ENCODE results near the gene PLA2G4D. TPM values are rescaled to one million over a fixed set of nuclear protein-coding genes. Genes with fewer than 3 reads are reported as not detected.

The PLA2G4D gene
- polyA plus RNA-seq, 3 donors, result 0.04 TPM; not detected in 1

DNA sequence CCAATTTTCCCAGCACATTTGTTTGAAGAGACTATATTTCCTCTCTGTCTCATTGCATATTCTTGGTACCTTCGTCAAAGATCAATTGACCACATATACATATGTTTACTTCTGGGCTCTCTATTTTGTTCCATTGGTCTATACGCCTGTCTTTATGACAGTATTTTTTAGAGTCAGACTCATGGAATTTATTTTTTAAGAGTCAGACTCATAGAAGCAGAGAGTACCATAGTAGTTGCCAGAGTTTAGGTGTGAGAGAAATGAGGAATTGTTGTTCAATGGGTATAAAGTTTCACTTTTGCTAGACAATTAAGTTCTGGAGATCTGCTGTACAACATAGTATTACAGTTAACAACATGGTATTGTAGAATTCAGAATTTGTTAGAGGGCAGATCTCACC lies 35.0 kb upstream of the PLA2G4D start:
- DNase-seq (ENCODE audit: low read depth in 3 of 3, low spot score in 2 of 3), result no peak

DNA sequence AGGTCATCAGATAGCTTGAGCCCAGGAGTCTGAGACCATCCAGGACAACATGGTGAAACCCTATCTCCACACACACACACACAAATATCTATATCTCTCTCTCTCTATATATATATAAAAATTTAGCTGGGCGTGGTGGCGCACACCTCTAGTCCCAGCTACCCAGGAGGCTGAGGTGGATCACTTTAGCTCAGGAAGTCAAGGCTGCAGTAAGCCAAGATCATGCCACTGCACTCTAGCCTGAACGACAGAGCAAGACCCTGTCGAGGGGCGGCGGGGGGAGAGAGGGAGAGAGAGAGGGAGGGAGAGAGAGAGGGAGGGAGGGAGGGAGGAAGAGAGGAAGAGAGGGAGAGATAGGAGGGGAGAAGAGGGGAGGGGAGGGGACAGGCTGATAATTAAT lies 34.1 kb upstream of the PLA2G4D start:
- DNase-seq (ENCODE audit: low read depth in 3 of 3, low spot score in 2 of 3), result no peak

DNA sequence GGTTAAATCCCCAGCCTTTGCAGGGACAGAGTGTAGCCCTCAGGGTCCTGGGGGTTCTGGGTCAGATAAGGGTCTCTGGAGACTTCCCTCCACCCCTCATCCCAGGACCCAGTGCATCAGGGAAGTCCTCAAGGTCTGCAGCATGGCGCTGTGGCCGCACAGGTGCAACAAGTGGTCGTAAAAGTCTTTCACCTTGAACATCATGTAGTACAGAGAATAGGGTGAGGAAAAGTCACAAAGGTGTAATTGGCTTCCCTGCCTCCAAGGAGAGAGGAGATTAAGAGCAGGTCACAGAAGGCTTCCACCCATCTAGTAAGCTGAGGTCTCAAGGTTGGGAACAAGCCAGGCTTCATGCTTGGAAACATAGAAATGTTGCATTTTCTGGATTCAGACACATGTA lies 29.2 kb upstream of the PLA2G4D start:
- no peak for DNase-seq (ENCODE audit: low read depth in 3 of 3, low spot score in 2 of 3)

DNA sequence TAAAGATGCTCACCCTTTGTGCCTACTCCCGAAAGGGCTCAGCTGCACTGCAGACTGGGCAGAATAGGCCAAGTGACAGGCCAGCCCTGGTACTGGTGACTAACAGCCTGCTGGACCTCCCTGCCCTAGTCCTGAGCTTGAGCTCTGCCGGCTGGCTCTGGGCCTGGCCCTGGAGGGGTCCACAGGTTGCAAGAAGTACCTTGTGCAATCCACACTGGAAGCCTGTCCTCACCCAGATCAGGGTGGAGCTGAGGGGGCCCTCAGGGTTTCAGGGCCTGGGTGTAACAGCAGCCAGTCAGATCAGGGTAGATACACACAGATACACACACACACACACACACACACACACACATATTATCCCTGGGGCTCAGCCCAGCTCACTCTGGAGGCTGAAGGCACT lies 27.3 kb upstream of the PLA2G4D start:
- DNase-seq (ENCODE audit: low read depth in 3 of 3, low spot score in 2 of 3), result no peak

DNA sequence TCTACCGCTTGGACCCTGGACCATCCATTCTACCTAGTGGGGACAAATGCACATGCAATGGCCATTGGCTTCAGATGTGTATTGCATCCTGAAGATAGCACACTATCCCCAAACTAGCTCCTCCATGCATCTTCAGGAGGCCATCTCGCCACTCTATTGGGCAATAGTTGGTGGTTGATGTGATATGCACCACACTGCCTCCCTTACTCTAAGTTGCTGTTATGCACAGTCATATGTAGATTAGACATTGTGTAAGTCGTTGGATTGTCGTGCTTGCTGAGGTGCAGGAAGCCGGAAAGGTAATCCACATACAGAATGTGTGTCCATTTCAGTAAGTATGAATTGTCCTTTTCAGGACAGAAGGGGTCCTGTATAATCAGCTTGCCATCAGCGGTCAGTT lies 26.7 kb upstream of the PLA2G4D start:
- no peak for DNase-seq (ENCODE audit: low read depth in 3 of 3, low spot score in 2 of 3)

DNA sequence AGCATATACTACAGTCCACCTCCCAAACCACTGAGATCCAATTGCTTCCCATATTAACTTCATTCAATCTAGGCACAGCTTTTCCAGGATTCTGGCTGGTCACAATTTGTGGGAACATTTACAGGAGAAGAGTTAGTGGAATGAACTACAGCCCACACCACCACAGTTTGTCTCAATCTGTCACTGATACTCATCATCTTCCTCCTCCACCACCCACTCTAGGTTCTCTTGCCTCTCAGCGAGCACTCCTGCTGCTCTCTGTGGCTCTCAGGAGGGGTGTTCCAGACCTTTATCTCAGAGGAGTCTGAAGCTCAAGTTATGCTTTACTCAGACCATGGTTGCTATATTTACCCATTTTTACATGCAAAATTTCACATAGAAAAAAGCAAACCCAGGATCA lies 25.9 kb upstream of the PLA2G4D start:
- DNase-seq (ENCODE audit: low read depth in 3 of 3, low spot score in 2 of 3), result no peak

DNA sequence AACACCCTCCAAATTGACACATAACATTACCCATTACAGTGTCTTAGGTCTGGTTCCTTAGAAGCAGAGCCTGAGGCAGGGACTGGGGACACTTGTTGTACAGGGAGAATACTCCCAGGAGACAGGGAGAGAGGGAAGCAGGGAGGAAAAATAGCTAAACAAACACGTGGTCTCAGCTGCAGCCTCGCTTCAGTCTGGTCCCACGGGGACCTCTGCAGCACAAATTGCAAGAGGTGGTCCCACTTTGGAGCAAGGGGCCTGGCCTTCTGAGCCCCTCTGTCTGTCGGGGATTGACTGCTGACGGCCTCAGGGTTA lies 25.0 kb upstream of the PLA2G4D start:
- DNase-seq (ENCODE audit: low read depth in 3 of 3, low spot score in 2 of 3), result no peak

DNA sequence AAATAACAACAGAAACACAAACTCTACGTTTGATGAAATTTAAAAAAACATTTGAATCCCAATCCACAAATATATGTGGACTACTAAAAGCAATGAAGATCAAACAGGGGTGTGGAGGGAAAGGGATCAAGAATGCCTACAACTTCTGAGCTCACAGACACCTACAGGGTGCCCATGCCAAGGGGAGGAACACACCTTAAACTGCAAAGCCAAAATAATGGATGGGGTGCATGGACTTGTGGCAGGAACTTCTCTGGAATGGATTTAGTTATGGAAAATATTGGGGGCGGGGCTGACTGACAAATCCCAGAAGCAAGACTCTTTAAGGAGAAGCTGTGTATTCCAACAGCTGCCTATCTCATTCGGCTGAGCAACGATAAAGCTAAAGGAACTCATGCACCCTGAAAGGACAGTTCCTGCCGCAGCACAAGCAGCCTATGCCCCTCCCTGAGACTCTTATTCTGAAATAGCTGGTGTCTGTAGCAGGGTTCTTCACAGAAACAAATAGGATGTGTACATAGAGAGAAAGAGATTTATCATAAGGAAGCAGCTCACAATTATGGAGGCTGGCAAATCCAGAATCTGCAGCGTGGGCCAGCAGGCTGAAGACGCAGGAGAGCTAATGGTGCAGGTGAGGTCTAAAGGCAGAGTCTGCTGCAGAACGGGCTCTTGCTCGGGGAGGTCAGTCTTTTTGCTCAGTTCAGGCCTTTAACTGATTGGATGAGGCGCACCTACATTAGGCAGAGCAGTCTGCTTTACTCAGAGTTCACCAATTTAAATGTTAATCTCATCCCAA lies 24.5 kb upstream of the PLA2G4D start:
- DNase-seq (ENCODE audit: low read depth in 3 of 3, low spot score in 2 of 3), result no peak

DNA sequence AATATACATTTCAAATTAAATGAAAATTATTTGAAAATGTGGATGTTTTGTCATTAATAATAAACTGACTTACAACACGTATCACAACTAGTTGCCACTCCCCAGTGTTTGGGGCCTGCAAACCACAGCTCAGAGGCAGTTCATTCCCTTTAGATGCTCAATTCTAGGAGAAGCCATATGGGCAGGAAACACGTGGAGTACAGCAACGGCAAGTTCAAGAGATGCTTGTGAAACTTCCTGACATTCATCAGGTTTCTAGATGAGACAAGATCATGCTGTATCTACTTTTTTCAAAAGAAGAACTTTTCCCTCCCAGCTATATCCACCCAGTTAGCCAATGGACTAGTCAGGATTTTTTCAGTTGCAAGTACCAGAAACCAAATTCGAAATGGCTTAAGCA lies 17.6 kb upstream of the PLA2G4D start:
- DNase-seq (ENCODE audit: low read depth in 3 of 3, low spot score in 2 of 3), result no peak

DNA sequence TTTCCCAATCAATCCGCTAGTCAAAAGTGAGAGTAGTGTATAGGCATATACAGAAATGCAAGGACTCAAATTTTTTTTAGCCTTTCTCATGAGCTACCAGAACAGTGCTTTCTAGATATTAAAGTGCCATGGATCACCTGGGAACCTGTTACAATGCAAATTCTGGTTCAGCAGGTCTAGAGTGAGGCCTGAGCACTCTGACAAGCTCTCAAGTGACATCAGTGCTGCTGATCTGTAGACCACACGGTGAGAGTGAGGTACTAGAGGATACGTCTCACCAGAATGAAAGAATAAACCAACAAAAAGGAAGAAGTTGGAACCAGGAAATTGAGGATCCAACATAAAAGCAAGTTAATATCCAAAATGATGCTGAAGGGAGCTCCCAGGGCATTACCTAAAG lies 16.0 kb upstream of the PLA2G4D start:
- DNase-seq (ENCODE audit: low read depth in 3 of 3, low spot score in 2 of 3), result no peak

DNA sequence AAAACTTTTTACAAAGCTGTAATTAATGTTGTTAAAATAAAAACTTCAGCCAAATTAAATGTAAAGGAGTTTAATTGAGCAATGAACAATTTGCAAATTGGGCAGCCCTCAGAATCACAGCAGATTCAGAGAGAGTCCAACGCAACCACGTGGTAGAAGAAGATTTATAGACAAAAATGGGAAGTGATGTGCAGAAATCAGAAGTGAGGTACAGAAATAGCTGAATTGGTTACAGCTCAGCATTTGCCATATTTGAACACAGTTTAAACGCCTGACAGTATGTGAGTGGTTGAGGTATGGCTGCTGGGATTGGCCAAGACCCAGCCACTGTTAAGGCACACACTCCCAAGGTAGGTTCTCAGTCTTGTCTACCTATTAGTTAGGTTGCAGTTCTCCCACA lies 14.4 kb upstream of the PLA2G4D start:
- DNase-seq (ENCODE audit: low read depth in 3 of 3, low spot score in 2 of 3), result no peak

DNA sequence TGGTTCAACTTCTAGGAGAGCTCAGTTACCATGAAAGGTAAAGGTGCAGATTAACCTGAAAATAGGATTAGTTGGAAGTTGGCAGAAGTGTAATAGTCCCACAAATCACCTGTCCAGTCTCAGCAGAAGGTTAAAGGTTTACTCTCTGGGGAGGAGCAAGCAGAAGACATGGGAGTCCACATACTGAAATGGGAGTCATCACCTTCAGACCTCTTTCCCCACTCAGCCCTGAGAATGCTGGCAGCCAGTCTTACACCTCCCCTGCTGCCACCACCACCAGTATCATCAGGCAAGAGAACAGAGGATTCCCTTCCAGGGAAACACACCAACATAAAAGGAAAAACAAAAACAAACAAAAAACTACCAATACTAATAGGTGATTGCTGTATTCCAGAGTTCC lies 13.8 kb upstream of the PLA2G4D start:
- DNase-seq (ENCODE audit: low read depth in 3 of 3, low spot score in 2 of 3), result no peak

DNA sequence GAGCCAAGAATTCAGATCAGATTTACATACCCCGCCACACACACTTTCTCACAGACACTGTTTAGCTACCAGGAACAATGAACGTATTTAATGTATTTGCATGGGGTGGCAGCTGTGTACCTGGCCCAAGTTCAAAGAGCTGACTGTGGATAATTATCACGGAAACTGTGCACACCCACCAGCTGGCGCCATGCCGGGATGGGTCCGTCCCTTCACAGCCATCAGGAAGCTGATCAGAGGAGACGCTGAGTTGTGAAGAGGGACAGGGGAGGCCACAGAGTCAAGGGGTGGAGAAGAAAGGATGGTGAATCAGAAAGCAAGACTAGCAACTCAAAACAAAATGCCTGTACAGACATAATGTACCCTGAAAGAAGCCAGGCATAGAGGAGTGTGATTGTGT lies 13.1 kb upstream of the PLA2G4D start:
- DNase-seq (ENCODE audit: low read depth in 3 of 3, low spot score in 2 of 3), result no peak

DNA sequence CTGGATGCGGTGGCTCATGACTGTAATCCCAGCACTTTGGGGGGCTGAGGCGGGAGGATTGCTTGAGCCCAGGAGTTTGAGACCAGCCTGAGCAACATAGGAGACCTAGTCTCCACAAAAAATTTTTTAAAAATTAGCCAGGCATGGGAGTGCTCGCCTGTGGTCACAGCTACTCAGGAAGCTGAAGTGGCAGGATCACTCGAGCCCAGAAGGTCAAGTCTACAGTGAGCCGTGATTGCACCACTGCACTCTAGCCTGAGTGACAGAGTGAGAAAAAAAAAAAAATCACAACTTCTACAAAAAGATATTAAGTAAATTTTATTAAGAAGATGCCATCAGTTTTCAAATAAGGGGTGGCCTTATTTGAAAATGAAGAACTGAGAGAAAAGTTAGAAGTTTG lies 11.9 kb upstream of the PLA2G4D start:
- no peak for DNase-seq (ENCODE audit: low read depth in 3 of 3, low spot score in 2 of 3)

DNA sequence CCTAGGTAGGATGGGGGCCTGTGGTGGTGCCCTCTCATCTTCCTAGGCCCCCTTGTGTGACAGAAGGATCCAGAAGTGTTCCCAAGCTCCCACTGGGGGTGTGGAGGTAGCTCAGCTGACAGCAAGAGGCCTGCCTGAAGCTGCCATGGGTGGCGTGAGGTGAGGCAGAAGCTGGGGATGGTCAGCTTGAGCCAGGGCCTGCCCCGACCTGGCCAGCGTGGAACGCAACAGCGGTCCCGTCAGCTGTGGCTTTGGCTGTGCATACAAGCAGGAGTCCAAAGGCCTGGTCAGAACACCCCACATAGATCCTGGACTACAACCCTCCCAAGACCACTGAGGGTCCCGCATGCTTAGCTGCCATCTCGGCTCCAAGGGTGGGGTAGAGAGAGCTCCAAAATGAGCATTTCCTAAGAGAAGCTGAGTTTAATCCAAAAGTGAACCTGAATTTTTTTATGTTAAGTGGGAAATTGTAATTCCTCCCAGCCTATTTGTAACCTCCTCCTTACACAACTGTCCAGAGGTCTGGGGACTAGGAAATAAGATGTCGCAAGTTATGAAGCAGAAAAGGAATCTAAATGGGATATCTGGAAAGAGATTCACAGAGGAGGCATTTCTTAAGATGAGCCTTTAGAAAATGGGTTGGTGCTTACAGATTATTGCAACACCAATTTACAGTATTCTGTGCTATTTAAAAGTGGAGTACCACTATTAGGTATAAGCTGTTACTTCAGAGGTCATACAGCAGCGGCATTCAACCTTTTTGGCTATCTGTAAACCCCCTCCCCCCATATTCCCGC lies 9.9 kb upstream of the PLA2G4D start:
- DNase-seq (ENCODE audit: low read depth in 3 of 3, low spot score in 2 of 3), result no peak

DNA sequence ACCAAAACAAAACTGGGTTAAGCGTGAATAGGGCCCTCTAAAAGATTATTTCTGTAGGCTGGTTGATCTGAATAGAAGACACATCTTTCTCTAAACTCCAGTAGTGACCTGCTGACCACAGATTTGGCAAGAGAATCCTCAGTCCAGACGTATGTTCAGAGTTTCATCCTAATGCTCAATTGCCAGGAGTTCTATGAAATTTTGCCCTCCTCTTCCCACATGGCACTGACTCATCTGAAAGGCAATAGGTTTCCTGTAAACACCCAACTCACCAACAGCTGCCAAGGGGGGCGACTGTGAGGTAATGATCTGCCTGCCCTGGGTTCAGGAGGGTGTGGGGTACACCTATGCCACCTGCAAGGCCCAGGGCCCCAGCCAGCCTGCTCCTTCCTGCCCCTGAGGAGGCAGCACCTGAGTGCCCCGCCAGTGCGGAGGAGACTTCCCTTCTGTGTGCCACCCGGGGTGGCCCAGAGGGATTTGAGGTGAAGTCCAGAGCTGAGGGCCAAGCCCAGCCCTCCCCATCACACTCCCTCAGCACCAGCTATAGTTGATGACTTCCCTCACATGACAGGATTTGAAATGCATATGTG lies 8.4 kb upstream of the PLA2G4D start:
- no peak for DNase-seq (ENCODE audit: low read depth in 3 of 3, low spot score in 2 of 3)

DNA sequence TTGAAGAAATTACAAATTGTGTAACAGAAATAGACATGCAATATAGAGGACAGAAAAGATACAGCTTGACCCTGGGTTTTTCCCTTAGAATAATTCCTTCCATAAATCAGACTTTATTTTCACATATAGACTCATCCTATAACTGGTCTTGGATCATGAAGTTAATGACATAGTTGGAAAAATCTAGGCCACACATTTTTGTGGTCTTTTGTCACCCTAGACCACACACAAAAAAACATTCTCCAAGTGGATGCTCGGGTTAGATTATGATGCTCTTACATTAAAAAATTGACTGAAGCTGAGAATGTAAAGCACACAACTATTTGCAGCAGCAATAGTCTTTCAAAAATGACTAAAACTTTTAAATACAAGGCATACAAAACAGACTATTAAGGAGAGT lies 7.5 kb upstream of the PLA2G4D start:
- DNase-seq (ENCODE audit: low read depth in 3 of 3, low spot score in 2 of 3), result no peak

DNA sequence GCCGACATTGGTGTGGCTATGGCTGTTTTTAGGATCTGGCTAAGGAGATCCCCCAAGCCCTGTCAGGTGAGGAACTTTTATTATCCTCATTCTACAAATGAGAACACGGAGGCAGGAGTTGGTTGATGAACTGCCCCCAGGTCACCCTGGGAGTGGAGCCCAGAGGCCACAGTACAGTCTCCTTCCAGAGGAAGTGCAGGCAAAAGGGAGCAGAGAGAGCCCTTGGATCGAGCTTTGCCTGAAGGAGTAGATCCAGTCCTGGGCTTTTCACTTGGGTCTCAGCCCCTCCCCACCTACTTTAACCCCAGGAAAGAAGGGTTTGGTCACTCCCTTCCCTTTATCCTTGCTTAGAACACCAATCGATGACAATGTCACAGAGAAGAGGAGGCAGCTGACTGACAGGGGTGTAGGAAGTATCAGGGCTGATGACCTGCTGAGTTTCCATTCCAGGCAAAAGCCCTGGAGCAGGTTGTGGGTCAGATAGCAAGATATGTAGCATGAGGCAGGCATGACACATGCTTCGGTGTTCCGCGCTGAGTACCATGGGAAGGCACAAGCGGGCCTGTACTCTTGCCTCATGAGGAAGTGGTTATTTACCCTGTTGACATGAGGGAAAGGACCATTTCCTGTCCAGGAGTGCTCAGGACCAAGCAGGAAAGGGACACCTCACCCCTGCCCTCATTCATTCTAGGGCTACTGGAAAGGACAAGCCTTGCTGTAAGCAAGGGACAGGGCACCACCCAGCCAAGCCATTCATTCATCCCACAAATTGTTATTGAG lies 5.8 kb upstream of the PLA2G4D start:
- DNase-seq (ENCODE audit: low read depth in 3 of 3, low spot score in 2 of 3), result no peak

DNA sequence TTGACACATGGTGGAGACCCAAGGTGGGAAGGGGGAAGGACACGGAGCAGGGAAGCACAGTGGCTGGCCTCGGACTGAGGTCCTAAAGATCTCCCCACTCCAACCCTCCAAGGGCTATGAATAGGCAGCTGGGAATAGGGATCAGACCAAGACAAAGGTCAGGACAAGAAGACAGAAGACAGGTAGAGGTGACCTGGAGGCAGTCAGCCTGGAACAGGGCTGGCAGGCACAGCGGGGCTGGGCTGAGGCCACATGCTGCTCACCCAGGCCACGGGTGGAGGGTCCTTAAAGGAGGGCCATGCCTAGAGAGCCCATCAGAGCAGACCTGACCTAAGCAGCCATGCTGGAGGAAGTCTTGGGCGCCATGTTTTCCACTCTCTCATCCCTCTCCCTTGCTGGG lies 2.7 kb upstream of the PLA2G4D start:
- no peak for DNase-seq (ENCODE audit: low read depth in 3 of 3, low spot score in 2 of 3)

DNA sequence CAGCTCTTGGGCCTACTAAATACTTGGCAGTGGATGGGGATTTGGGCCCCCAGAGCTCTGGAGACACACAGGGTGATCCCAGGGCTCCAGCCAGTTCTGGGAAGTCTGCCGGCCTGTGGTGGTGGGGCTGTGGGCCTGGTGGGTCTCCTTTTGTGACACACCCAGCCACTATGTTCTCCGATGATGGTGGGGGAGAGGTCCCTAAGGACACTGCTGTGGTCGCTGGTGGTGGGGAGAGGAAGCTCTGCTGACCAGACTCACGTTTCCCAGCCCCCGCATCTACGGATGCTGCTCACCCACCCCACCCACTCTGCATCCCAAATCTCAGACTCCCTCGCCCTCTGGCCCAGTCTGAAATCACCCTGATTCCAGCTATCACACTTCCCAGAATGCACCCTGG lies 396 bp downstream of the PLA2G4D start:
- no peak for DNase-seq (ENCODE audit: low read depth in 3 of 3, low spot score in 2 of 3)

Data from right renal cortex interstitium (tissue), 3 donors.